UCSD-AML1 (cell line): ENCODE data around the gene PODNL1.

Source experiments
- DNase-seq: peaks from one replicate; lab custom pipeline; 2025; ENCODE audit not compliant: unreplicated experiment; lab: John Stamatoyannopoulos, UW

The PODNL1 gene

GRCh38 chr19:13938301-13939064 is at the start of gene PODNL1:
PODNL1 (minus strand) TSS chr19:13938417; CDS start chr19:13938181, 236 bp downstream.
- peak; percentile 24 for DNase-seq

GRCh38 chr19:13987101-13987890 is 49.1 kb upstream of the PODNL1 start:
- DNase-seq, result peak; percentile 72

- peak; percentile 96 for DNase-seq
These were observed 48.2 kb upstream of the PODNL1 start for GRCh38 chr19:13986348-13986904.

- no peak for DNase-seq
These were observed 47.6 kb upstream of the PODNL1 start for GRCh38 chr19:13985771-13986347.

- DNase-seq, result no peak
These were observed 46.9 kb upstream of the PODNL1 start for GRCh38 chr19:13984875-13985741.

- no peak for DNase-seq
These were observed 46.0 kb upstream of the PODNL1 start for GRCh38 chr19:13984186-13984585.

- no peak for DNase-seq
These were observed 45.1 kb upstream of the PODNL1 start for GRCh38 chr19:13983213-13983889.

- no peak for DNase-seq
These were observed 44.6 kb upstream of the PODNL1 start for GRCh38 chr19:13982773-13983172.

GRCh38 chr19:13981988-13982501 is 43.8 kb upstream of the PODNL1 start:
- no peak for DNase-seq

- DNase-seq, result peak; percentile 45
These were observed 43.2 kb upstream of the PODNL1 start for GRCh38 chr19:13981467-13981866.

- no peak for DNase-seq
These were observed 42.8 kb upstream of the PODNL1 start for GRCh38 chr19:13981021-13981420.

- no peak for DNase-seq
These were observed 42.1 kb upstream of the PODNL1 start for GRCh38 chr19:13980340-13980739.

- DNase-seq, result no peak
These were observed 41.5 kb upstream of the PODNL1 start for GRCh38 chr19:13979686-13980085.

- peak; percentile 40 for DNase-seq
These were observed 41.0 kb upstream of the PODNL1 start for GRCh38 chr19:13979244-13979615.

GRCh38 chr19:13978351-13979243 is 40.4 kb upstream of the PODNL1 start:
- peak; percentile 38 for DNase-seq

GRCh38 chr19:13977803-13978202 is 39.6 kb upstream of the PODNL1 start:
- no peak for DNase-seq

GRCh38 chr19:13976446-13976845 is 38.2 kb upstream of the PODNL1 start:
- DNase-seq, result no peak

- no peak for DNase-seq
These were observed 37.7 kb upstream of the PODNL1 start for GRCh38 chr19:13975870-13976269.

GRCh38 chr19:13974073-13974472 is 35.9 kb upstream of the PODNL1 start:
- DNase-seq, result no peak
